HCT116 (cell line): Measurements from ENCODE around the gene RNGTT.

Source experiments
- EZH2 ChIP-seq: fragments of 200-600 bp; sonication (generic); IDR thresholded peaks from 2 replicates; pipeline ENCODE4 v1.6.1; 2017; ENCODE audit warnings: antibody characterized with exemption, mixed run types
- EZH2phosphoT487 ChIP-seq: fragments of 200-600 bp; IDR thresholded peaks from 2 replicates; pipeline ENCODE4 v1.6.1; 2018; ENCODE audit warnings: antibody characterized with exemption, borderline replicate concordance
- JUND ChIP-seq: IDR thresholded peaks from 2 replicates; pipeline ENCODE4 v1.6.1; 2012
- POLR2A ChIP-seq: IDR thresholded peaks from 2 replicates; pipeline ENCODE4 v1.7.0; 2011; ENCODE audit warnings: borderline replicate concordance; ENCODE audit not compliant: insufficient read depth, insufficient read length; ENCODE audit errors: extremely low read depth
- RAD21 ChIP-seq: IDR thresholded peaks from 2 replicates; pipeline ENCODE4 v1.6.1; 2012; ENCODE audit warnings: low read depth, mild to moderate bottlenecking
- SRF ChIP-seq: IDR thresholded peaks from 2 replicates; pipeline ENCODE4 v1.6.1; 2012; ENCODE audit warnings: low read depth
- TCF7L2 ChIP-seq: IDR thresholded peaks from 2 replicates; pipeline ENCODE4 v1.7.0; 2011; ENCODE audit warnings: borderline replicate concordance, inconsistent platforms; ENCODE audit not compliant: insufficient read depth, insufficient read length; ENCODE audit errors: extremely low read depth
- YY1 ChIP-seq: IDR thresholded peaks from 2 replicates; pipeline ENCODE4 v1.6.1; 2011; ENCODE audit warnings: low read length, low read depth, moderate library complexity, mild to moderate bottlenecking; ENCODE audit not compliant: insufficient replicate concordance; ENCODE audit errors: extremely low read depth
- ZNF274 ChIP-seq: fragments of 200-500 bp; sonication (Bioruptor generic); IDR thresholded peaks from 2 replicates; pipeline ENCODE4 v1.6.1; 2014; ENCODE audit warnings: mild to moderate bottlenecking, low read depth, low read length, inconsistent platforms
- TF ChIP-seq, protein P1 (sequence below), 3 experiments: fragments of 200-600 bp in 1 of 3; sonication (generic) in 1 of 3; IDR thresholded peaks in 2 of 3; conservative IDR thresholded peaks in 1 of 3; 2 replicates each; pipeline ENCODE4 v1.5.1; 2012 to 2017; ENCODE audit warnings: low read depth in 2 of 3, low read length in 2 of 3, antibody characterized with exemption in 1 of 3, borderline replicate concordance in 1 of 3, control low read depth in 1 of 3, mild to moderate bottlenecking in 1 of 3, mixed read lengths in 1 of 3, mixed run types in 1 of 3, moderate library complexity in 1 of 3; ENCODE audit not compliant: insufficient read depth in 1 of 3
- TF ChIP-seq, protein P2 (sequence below): IDR thresholded peaks from 2 replicates; pipeline ENCODE4 v1.6.1; 2012
- TF ChIP-seq, protein P3 (sequence below): IDR thresholded peaks from 2 replicates; pipeline ENCODE4 v1.6.1; 2011; ENCODE audit warnings: mild to moderate bottlenecking, low read length, moderate library complexity; ENCODE audit not compliant: insufficient replicate concordance; ENCODE audit errors: extremely low read depth
- TF ChIP-seq, protein P4 (sequence below): IDR thresholded peaks from 2 replicates; pipeline ENCODE4 v1.6.1; 2012; ENCODE audit warnings: low read depth

DNA sequence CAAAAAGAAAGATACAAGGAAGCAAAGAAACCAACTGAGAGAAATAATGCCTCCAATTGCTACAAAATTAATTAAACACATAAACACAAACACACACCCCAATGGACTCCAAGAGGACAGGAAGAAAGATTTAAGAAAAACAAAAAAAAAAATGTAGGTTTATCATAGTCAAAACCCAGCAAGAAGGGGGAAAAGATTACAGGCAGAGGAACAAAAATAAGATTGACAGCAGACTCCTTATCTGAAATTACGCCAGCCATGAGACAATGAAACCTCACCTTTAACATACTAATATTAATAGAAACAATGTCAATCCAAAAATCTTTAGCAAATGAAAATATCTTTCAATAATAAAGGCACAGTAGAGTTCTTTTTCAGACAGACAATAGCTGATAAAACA, 155.8 kb downstream of the RNGTT start:
- TF ChIP-seq EZH2 (no peak), JUND (no peak), RAD21 (no peak), EZH2phosphoT487 (no peak), SRF (no peak), TCF7L2 (no peak), POLR2A (no peak), YY1 (no peak), ZNF274 (no peak)
- TF ChIP-seq, protein P1, sequence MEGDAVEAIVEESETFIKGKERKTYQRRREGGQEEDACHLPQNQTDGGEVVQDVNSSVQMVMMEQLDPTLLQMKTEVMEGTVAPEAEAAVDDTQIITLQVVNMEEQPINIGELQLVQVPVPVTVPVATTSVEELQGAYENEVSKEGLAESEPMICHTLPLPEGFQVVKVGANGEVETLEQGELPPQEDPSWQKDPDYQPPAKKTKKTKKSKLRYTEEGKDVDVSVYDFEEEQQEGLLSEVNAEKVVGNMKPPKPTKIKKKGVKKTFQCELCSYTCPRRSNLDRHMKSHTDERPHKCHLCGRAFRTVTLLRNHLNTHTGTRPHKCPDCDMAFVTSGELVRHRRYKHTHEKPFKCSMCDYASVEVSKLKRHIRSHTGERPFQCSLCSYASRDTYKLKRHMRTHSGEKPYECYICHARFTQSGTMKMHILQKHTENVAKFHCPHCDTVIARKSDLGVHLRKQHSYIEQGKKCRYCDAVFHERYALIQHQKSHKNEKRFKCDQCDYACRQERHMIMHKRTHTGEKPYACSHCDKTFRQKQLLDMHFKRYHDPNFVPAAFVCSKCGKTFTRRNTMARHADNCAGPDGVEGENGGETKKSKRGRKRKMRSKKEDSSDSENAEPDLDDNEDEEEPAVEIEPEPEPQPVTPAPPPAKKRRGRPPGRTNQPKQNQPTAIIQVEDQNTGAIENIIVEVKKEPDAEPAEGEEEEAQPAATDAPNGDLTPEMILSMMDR (IDR thresholded peaks at IDR 0.05 in 2 of 3, conservative IDR thresholded peaks at IDR 0.05 in 1 of 3; ENCODE audit: borderline replicate concordance in 1 of 3, insufficient read depth in 1 of 3, low read depth in 2 of 3, low read length in 2 of 3) = no peak
- TF ChIP-seq, protein P2, sequence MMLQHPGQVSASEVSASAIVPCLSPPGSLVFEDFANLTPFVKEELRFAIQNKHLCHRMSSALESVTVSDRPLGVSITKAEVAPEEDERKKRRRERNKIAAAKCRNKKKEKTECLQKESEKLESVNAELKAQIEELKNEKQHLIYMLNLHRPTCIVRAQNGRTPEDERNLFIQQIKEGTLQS = no peak
- TF ChIP-seq, protein P3, sequence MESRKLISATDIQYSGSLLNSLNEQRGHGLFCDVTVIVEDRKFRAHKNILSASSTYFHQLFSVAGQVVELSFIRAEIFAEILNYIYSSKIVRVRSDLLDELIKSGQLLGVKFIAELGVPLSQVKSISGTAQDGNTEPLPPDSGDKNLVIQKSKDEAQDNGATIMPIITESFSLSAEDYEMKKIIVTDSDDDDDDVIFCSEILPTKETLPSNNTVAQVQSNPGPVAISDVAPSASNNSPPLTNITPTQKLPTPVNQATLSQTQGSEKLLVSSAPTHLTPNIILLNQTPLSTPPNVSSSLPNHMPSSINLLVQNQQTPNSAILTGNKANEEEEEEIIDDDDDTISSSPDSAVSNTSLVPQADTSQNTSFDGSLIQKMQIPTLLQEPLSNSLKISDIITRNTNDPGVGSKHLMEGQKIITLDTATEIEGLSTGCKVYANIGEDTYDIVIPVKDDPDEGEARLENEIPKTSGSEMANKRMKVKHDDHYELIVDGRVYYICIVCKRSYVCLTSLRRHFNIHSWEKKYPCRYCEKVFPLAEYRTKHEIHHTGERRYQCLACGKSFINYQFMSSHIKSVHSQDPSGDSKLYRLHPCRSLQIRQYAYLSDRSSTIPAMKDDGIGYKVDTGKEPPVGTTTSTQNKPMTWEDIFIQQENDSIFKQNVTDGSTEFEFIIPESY = no peak
- TF ChIP-seq, protein P4, sequence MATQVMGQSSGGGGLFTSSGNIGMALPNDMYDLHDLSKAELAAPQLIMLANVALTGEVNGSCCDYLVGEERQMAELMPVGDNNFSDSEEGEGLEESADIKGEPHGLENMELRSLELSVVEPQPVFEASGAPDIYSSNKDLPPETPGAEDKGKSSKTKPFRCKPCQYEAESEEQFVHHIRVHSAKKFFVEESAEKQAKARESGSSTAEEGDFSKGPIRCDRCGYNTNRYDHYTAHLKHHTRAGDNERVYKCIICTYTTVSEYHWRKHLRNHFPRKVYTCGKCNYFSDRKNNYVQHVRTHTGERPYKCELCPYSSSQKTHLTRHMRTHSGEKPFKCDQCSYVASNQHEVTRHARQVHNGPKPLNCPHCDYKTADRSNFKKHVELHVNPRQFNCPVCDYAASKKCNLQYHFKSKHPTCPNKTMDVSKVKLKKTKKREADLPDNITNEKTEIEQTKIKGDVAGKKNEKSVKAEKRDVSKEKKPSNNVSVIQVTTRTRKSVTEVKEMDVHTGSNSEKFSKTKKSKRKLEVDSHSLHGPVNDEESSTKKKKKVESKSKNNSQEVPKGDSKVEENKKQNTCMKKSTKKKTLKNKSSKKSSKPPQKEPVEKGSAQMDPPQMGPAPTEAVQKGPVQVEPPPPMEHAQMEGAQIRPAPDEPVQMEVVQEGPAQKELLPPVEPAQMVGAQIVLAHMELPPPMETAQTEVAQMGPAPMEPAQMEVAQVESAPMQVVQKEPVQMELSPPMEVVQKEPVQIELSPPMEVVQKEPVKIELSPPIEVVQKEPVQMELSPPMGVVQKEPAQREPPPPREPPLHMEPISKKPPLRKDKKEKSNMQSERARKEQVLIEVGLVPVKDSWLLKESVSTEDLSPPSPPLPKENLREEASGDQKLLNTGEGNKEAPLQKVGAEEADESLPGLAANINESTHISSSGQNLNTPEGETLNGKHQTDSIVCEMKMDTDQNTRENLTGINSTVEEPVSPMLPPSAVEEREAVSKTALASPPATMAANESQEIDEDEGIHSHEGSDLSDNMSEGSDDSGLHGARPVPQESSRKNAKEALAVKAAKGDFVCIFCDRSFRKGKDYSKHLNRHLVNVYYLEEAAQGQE = no peak
